GM10266 (cell line): ENCODE data around the gene URM1.
"Not testable (repeated sequence)": the region's sequence is repeated elsewhere in the genome, so short reads cannot be mapped to it uniquely, and the experiment has no call there.

Source experiments
- DNase-seq: peaks from one replicate; pipeline ENCODE4 v3.0.0; 2012; ENCODE audit errors: extremely low spot score
- CTCF ChIP-seq: IDR thresholded peaks from 2 replicates; pipeline ENCODE4 v1.5.1; 2012; ENCODE audit warnings: mild to moderate bottlenecking, low read depth; ENCODE audit not compliant: control insufficient read depth, insufficient read depth; ENCODE audit errors: missing control alignments

The URM1 gene

GRCh38 chr9:128333451-128333869 lies 37.7 kb upstream of the URM1 start:
- TF ChIP-seq CTCF: no peak
- no peak for DNase-seq

GRCh38 chr9:128335161-128335560 lies 36.0 kb upstream of the URM1 start:
- TF ChIP-seq CTCF: no peak
- DNase-seq: no peak

GRCh38 chr9:128335914-128336313 lies 35.3 kb upstream of the URM1 start:
- no peak for DNase-seq

GRCh38 chr9:128337936-128338335 lies 33.2 kb upstream of the URM1 start:
- TF ChIP-seq CTCF: no peak
- no peak for DNase-seq

More at GRCh38 chr9:128335914-128336313, 35.3 kb upstream of the URM1 start:
- no peak for TF ChIP-seq CTCF

- not testable (repeated sequence) for DNase-seq
Observed at GRCh38 chr9:128338852-128339614, 32.1 kb upstream of the URM1 start.

GRCh38 chr9:128339761-128340690 lies 31.1 kb upstream of the URM1 start, which contains the start of gene SLC27A4:
Gene SLC27A4, plus strand, starts transcription at chr9:128340527. Its CDS starts 2,606 bp downstream, at chr9:128343133.
- TF ChIP-seq CTCF: peak; percentile 5
- peak; percentile 94 for DNase-seq

GRCh38 chr9:128340691-128341434 lies 30.3 kb upstream of the URM1 start:
- DNase-seq: peak; percentile 38
- no peak for TF ChIP-seq CTCF
